Loucy (cell line): ENCODE results near the gene TREX2.

ENCODE experiments used
- H2AFZ ChIP-seq: fragments of 200-600 bp; sonication (generic); 2 replicates; pipeline ENCODE4 v1.6.0; 2016; ENCODE audit warnings: antibody characterized with exemption, mild to moderate bottlenecking, low read length, moderate library complexity
- H3F3A ChIP-seq: fragments of 200-600 bp; 2 replicates; pipeline ENCODE4 v1.6.0; 2016; ENCODE audit warnings: antibody characterized with exemption, low read depth, mild to moderate bottlenecking
- H3K27me3 ChIP-seq: fragments of 200-600 bp; sonication (generic); 2 replicates; pipeline ENCODE4 v1.6.1; 2014; ENCODE audit warnings: low read length, mild to moderate bottlenecking; ENCODE audit not compliant: insufficient read depth, poor library complexity, severe bottlenecking
- H3K36me3 ChIP-seq: fragments of 200-600 bp; sonication (generic); 2 replicates; pipeline ENCODE4 v1.6.1; 2016; ENCODE audit warnings: low read length; ENCODE audit not compliant: insufficient read depth
- H3K4me1 ChIP-seq: fragments of 200-600 bp; sonication (generic); 2 replicates; pipeline ENCODE4 v1.5.1; 2014; ENCODE audit warnings: low read length, mild to moderate bottlenecking; ENCODE audit not compliant: insufficient read depth, poor library complexity, severe bottlenecking
- H3K4me2 ChIP-seq: fragments of 200-600 bp; sonication (generic); 2 replicates; pipeline ENCODE4 v1.6.0; 2014; ENCODE audit warnings: antibody characterized with exemption, low read length, low read depth, mild to moderate bottlenecking; ENCODE audit not compliant: poor library complexity, severe bottlenecking
- H3K4me3 ChIP-seq: fragments of 200-600 bp; sonication (generic); 2 replicates; pipeline ENCODE4 v1.5.1; 2014; ENCODE audit warnings: low read length, mild to moderate bottlenecking, mixed read lengths; ENCODE audit not compliant: poor library complexity, severe bottlenecking
- H3K79me2 ChIP-seq: fragments of 200-600 bp; sonication (generic); 2 replicates; pipeline ENCODE4 v1.6.1; 2014; ENCODE audit warnings: low read length; ENCODE audit not compliant: insufficient read depth
- H3K9ac ChIP-seq: fragments of 200-600 bp; sonication (generic); 2 replicates; pipeline ENCODE4 v1.6.0; 2014; ENCODE audit warnings: mild to moderate bottlenecking, low read depth, low read length, moderate library complexity; ENCODE audit not compliant: poor library complexity, severe bottlenecking
- H3K9me2 ChIP-seq: fragments of 200-600 bp; sonication (generic); replicated peaks from 2 replicates; pipeline ENCODE4 v1.6.1; 2016; ENCODE audit warnings: low read depth, low read length, mixed read lengths
- H3K9me3 ChIP-seq: fragments of 200-600 bp; sonication (generic); 2 replicates; pipeline ENCODE4 v1.6.1; 2014; ENCODE audit warnings: mild to moderate bottlenecking, antibody characterized with exemption, low read length, low read depth; ENCODE audit not compliant: insufficient read depth
- H4K20me1 ChIP-seq: fragments of 200-600 bp; sonication (generic); 2 replicates; pipeline ENCODE4 v1.6.0; 2014; ENCODE audit warnings: antibody characterized with exemption, low read length, mild to moderate bottlenecking; ENCODE audit not compliant: insufficient read depth, poor library complexity, severe bottlenecking
- CTCF ChIP-seq: fragments of 200-600 bp; sonication (generic); conservative IDR thresholded peaks from 2 replicates; pipeline ENCODE4 v1.5.1; 2014; ENCODE audit warnings: mild to moderate bottlenecking, antibody characterized with exemption, low read length
- EZH2phosphoT487 ChIP-seq: fragments of 200-600 bp; IDR thresholded peaks from 2 replicates; pipeline ENCODE4 v1.6.1; 2018; ENCODE audit warnings: antibody characterized with exemption, mild to moderate bottlenecking, moderate library complexity, borderline replicate concordance

TREX2 gene

GRCh38 chrX:153470411-153471363 is 24.8 kb upstream of the TREX2 start, which contains the start of gene HAUS7:
Gene HAUS7, minus strand, starts transcription at chrX:153470576. Its CDS starts 19 bp downstream, at chrX:153470557.
- peak; percentile 64 for TF ChIP-seq CTCF
- no peak for TF ChIP-seq EZH2phosphoT487

GRCh38 chrX:153469811-153470410 is 24.1 kb upstream of the TREX2 start:
- Histone ChIP-seq H3K27me3 (no peaks in the 10 kb centered on the region), H3K9ac (peak overlapping the region; percentile 79), H3K9me2 (no peaks in the 10 kb centered on the region), H4K20me1 (peaks cover 6% of the 10 kb centered on the region), H3K9me3 (no peaks in the 10 kb centered on the region), H3F3A (no peaks in the 10 kb centered on the region), H3K4me2 (peak overlapping the region; percentile 87), H3K4me3 (peak overlapping the region; percentile 96), H3K4me1 (no peaks in the 10 kb centered on the region), H3K79me2 (peaks cover 17% of the 10 kb centered on the region), H2AFZ (peak overlapping the region; percentile 86), H3K36me3 (no peaks in the 10 kb centered on the region)
- TF ChIP-seq CTCF (no peak; the same call in 1 of the 2 replicates), EZH2phosphoT487 (no peak)

More at GRCh38 chrX:153470411-153471363, 24.8 kb upstream of the TREX2 start, which contains the start of gene HAUS7:
- Histone ChIP-seq H3K79me2 (peaks cover 17% of the 10 kb centered on the region), H4K20me1 (peaks cover 6% of the 10 kb centered on the region), H3K4me2 (peak within 1 kb of the TSS; percentile 87), H3K9me2 (no peaks in the 10 kb centered on the region), H3K27me3 (no peaks in the 10 kb centered on the region), H3K4me1 (no peaks in the 10 kb centered on the region), H3F3A (no peaks in the 10 kb centered on the region), H3K36me3 (no peaks in the 10 kb centered on the region), H3K9me3 (no peaks in the 10 kb centered on the region), H3K9ac (peak within 1 kb of the TSS; percentile 79), H3K4me3 (peak within 1 kb of the TSS; percentile 96), H2AFZ (peak within 1 kb of the TSS; percentile 86)

- Histone ChIP-seq H3F3A (no peaks in the 10 kb centered on the region), H4K20me1 (peaks cover 6% of the 10 kb centered on the region), H3K4me1 (no peaks in the 10 kb centered on the region), H3K27me3 (no peaks in the 10 kb centered on the region), H3K79me2 (peaks cover 17% of the 10 kb centered on the region), H3K36me3 (no peaks in the 10 kb centered on the region), H3K9me2 (no peaks in the 10 kb centered on the region), H2AFZ (no peak overlapping the region), H3K4me3 (no peak overlapping the region), H3K9me3 (no peaks in the 10 kb centered on the region), H3K9ac (no peak overlapping the region), H3K4me2 (no peak overlapping the region)
- no peak for TF ChIP-seq EZH2phosphoT487
These were observed 22.2 kb upstream of the TREX2 start for GRCh38 chrX:153468008-153468580.
